K562 (cell line): Measurements from ENCODE around the gene GPER1. TPM values are rescaled to one million over a fixed set of nuclear protein-coding genes. Genes with fewer than 3 reads are reported as not detected.

Source experiments
- ATAC-seq: fragments of 200-7000 bp; cut with Tn5 transposase; 3 replicates; pipeline ENCODE4 v1.9.1; 2020; ENCODE audit warnings: moderate library complexity
- BruUV-seq: library from RNA; stranded (reverse); fragments of 400-500 nt; replicated peaks from 2 replicates; lab custom pipeline; 2021; lab: Mats Ljungman, UMichigan
- CTCF ChIA-PET: fragments of 300-600 bp; formaldehyde crosslinking; extraction: SDS; loops from one replicate; lab custom pipeline; 2021; ENCODE audit warnings: low intra/inter-chr PET ratio; lab: Yijun Ruan, JAX
- POLR2A ChIA-PET: fragments of 300-600, 350-650 bp; sonication (Branson Sonifier 250); formaldehyde crosslinking; extraction: SDS; loops from one replicate; lab custom pipeline; 2021; ENCODE audit warnings: antibody characterized with exemption, inconsistent platforms; lab: Yijun Ruan, JAX
- DNase-seq, 4 experiments: peaks; one replicate each; pipeline versions ENCODE4 v3.0.0 to v3.0.0-alpha.2; 2011 to 2018; ENCODE audit warnings: low spot score in 3 of 4, mixed read lengths in 3 of 4; ENCODE audit errors: extremely low read depth in 1 of 4
- FAIRE-seq: peaks from 2 replicates; lab custom pipeline; 2011; peaks lifted over from hg19 to GRCh38; lab: Jason Lieb, UNC
- H2AFZ ChIP-seq: 2 replicates; pipeline ENCODE4 v1.6.0; 2011; ENCODE audit warnings: low read depth, low read length, control low read depth, inconsistent platforms
- H3K27ac ChIP-seq: fragments of 200-600 bp; 3 replicates; pipeline ENCODE4 v1.8.0; 2011; ENCODE audit warnings: low read depth, mild to moderate bottlenecking, control low read depth, inconsistent platforms, low read length, moderate library complexity, mixed read lengths; ENCODE audit errors: extremely low read depth
- H3K27me3 ChIP-seq, 2 experiments: fragments of 300-600 bp in 1 of 2; 2 replicates in 1 of 2; 3 replicates in 1 of 2; pipeline versions ENCODE4 v1.6.0 to v1.8.0; 2011; ENCODE audit warnings: inconsistent platforms in 2 of 2, low read length in 2 of 2, mild to moderate bottlenecking in 1 of 2, mixed read lengths in 1 of 2, moderate library complexity in 1 of 2; ENCODE audit not compliant: control insufficient read depth in 2 of 2, insufficient read depth in 2 of 2
- H3K36me3 ChIP-seq: fragments of 300-600 bp; 3 replicates; pipeline ENCODE4 v1.8.0; 2011; ENCODE audit warnings: mild to moderate bottlenecking, low read length, inconsistent platforms; ENCODE audit not compliant: control insufficient read depth, insufficient read depth
- H3K4me1 ChIP-seq, 2 experiments: fragments of 200-600 bp in 1 of 2; replicated peaks in 1 of 2; 2 replicates in 1 of 2; 3 replicates in 1 of 2; pipeline versions ENCODE4 v1.5.1 to v1.8.0; 2011; ENCODE audit warnings: inconsistent platforms in 2 of 2, low read length in 2 of 2, mild to moderate bottlenecking in 1 of 2, mixed read lengths in 1 of 2, moderate library complexity in 1 of 2; ENCODE audit not compliant: control insufficient read depth in 2 of 2, insufficient read depth in 2 of 2
- H3K4me2 ChIP-seq: 2 replicates; pipeline ENCODE4 v1.6.1; 2011; ENCODE audit warnings: low read length, control low read depth, inconsistent platforms, mixed read lengths; ENCODE audit not compliant: insufficient read depth
- H3K4me3 ChIP-seq: fragments of 200-600 bp; sonication (generic), shearing (Covaris generic); 2 replicates; pipeline ENCODE4 v1.5.1; 2016; ENCODE audit warnings: control low read depth, inconsistent platforms
- H3K79me2 ChIP-seq: fragments of 200-600 bp; 3 replicates; pipeline ENCODE4 v1.8.0; 2011; ENCODE audit warnings: low read length, inconsistent platforms; ENCODE audit not compliant: control insufficient read depth, insufficient read depth
- H3K9ac ChIP-seq, 2 experiments: 2 replicates each; pipeline versions ENCODE4 v1.6.0 to v1.6.1; 2011; ENCODE audit warnings: low read depth in 2 of 2, low read length in 2 of 2, control low read depth in 1 of 2, inconsistent platforms in 1 of 2, mild to moderate bottlenecking in 1 of 2, mixed read lengths in 1 of 2; ENCODE audit not compliant: insufficient read depth in 1 of 2
- H3K9me1 ChIP-seq: one replicate; pipeline ENCODE4 v1.6.0; 2011; ENCODE audit warnings: inconsistent platforms, mild to moderate bottlenecking, low read length, moderate library complexity; ENCODE audit not compliant: control insufficient read depth, insufficient read depth
- H3K9me3 ChIP-seq: replicated peaks from 2 replicates; pipeline ENCODE4 v1.5.1; 2011; ENCODE audit warnings: low read depth, low read length, inconsistent platforms; ENCODE audit not compliant: control insufficient read depth, insufficient read depth
- H4K20me1 ChIP-seq: replicated peaks from 2 replicates; pipeline ENCODE4 v1.6.1; 2011; ENCODE audit warnings: low read length, inconsistent platforms, mixed read lengths; ENCODE audit not compliant: control insufficient read depth, insufficient read depth
- BACH1 ChIP-seq: fragments of 200-800 bp; sonication (Bioruptor generic); IDR thresholded peaks from 2 replicates; pipeline ENCODE4 v1.6.1; 2016; ENCODE audit warnings: missing genetic modification characterization, missing compliant biosample characterization
- CSDE1 ChIP-seq, 2 experiments: fragments of 450-650 bp; IDR thresholded peaks; 2 replicates each; pipeline ENCODE4 v1.6.1; 2016; ENCODE audit warnings: mild to moderate bottlenecking in 1 of 2
- GATAD2A ChIP-seq: fragments of 450-650 bp; IDR thresholded peaks from 2 replicates; pipeline ENCODE4 v1.6.1; 2017
- GTF2B ChIP-seq: IDR thresholded peaks from 2 replicates; pipeline ENCODE4 v1.6.1; 2011; ENCODE audit not compliant: insufficient read length; ENCODE audit errors: extremely low read depth
- HDAC2 ChIP-seq: fragments of 450-650 bp; IDR thresholded peaks from 2 replicates; pipeline ENCODE4 v1.6.1; 2016; ENCODE audit warnings: mild to moderate bottlenecking
- HMGN3 ChIP-seq: IDR thresholded peaks from 2 replicates; pipeline ENCODE4 v1.6.1; 2011; ENCODE audit warnings: borderline replicate concordance, low read depth, mild to moderate bottlenecking, mixed read lengths, low read length; ENCODE audit not compliant: insufficient read length; ENCODE audit errors: extremely low read depth
- HOXB6 ChIP-seq: fragments of 250-450 bp; sonication (Bioruptor Pico); IDR thresholded peaks from 2 replicates; pipeline ENCODE4 v1.5.1; 2022; ENCODE audit warnings: mild to moderate bottlenecking, borderline replicate concordance
- JUND ChIP-seq, 2 experiments: IDR thresholded peaks; 2 replicates in 1 of 2; 3 replicates in 1 of 2; pipeline ENCODE4 v1.6.1; 2011; ENCODE audit warnings: borderline replicate concordance in 2 of 2, low read depth in 2 of 2, low read length in 2 of 2, improper control_type of control experiment in 1 of 2, missing biosample characterization in 1 of 2, missing genetic modification characterization in 1 of 2, missing genetic modification reagents in 1 of 2
- NR2F6 ChIP-seq: fragments of 450-650 bp; formaldehyde crosslinking; IDR thresholded peaks from 2 replicates; pipeline ENCODE4 v1.4.0; 2020; ENCODE audit warnings: mild to moderate bottlenecking
- RBM15 ChIP-seq: fragments of 200-400 bp; formaldehyde crosslinking; IDR thresholded peaks from 2 replicates; pipeline ENCODE4 v1.6.1; 2018; ENCODE audit warnings: mild to moderate bottlenecking, low read length, moderate library complexity; ENCODE audit not compliant: insufficient read depth
- SIN3B ChIP-seq: fragments of 450-650 bp; IDR thresholded peaks from 2 replicates; pipeline ENCODE4 v1.6.1; 2017; ENCODE audit warnings: low read depth, mild to moderate bottlenecking, moderate library complexity
- THRAP3 ChIP-seq: fragments of 450-650 bp; IDR thresholded peaks from 2 replicates; pipeline ENCODE4 v1.6.1; 2016; ENCODE audit warnings: mild to moderate bottlenecking, inconsistent platforms, borderline replicate concordance
- ZNF696 ChIP-seq: fragments of 250-450 bp; sonication (Bioruptor Pico); conservative IDR thresholded peaks from 2 replicates; pipeline ENCODE4 v1.4.0; 2020; ENCODE audit warnings: mild to moderate bottlenecking, moderate library complexity
- WGBS: fragments of 100-300 bp; shearing (Covaris generic); methylation state at CpG from one replicate; pipeline ENCODE4 v1.1.6; 2016; ENCODE audit warnings: low coverage, mixed read lengths; ENCODE audit not compliant: insufficient coverage; ENCODE audit errors: missing lambda C conversion rate; 5-methylcytosine and 5-hydroxymethylcytosine counted together
- in situ Hi-C: fragments of 300-500 bp; cut with MboI; formaldehyde crosslinking; loops from 4 replicates; pipeline ENCODE4 v1.15.0; 2018; ENCODE audit warnings: inconsistent platforms, mixed read lengths
- intact Hi-C: fragments of 100-400 bp; cut with micrococcal nuclease; formaldehyde crosslinking; loops from 2 replicates; pipeline ENCODE4 v1.14.2; 2022
- polyA plus RNA-seq, 8 experiments: library from polyadenylated mRNA; depleted of rRNA in 4 of 8; stranded (reverse) in 5 of 8; unstranded in 3 of 8; fragments of >200 nt; fragmentation: Nextera tagmentation in 2 of 8; fragmentation: Illumina TruSeq in 1 of 8; extraction: Ambion mirVana in 2 of 8; extraction: Trizol in 1 of 8; gene quantifications; 2 replicates each; pipeline versions ENCODE4 v1.2.1 to v1.2.3, GENCODE V29; 2011 to 2014; ENCODE audit warnings: inconsistent platforms in 1 of 8, missing spikeins in 1 of 8
- total RNA-seq, 7 experiments: library from RNA; depleted of rRNA in 6 of 7; stranded (reverse); fragments of >200 nt in 6 of 7; fragmentation: Illumina TruSeq in 2 of 7; extraction: Trizol in 2 of 7; gene quantifications; 2 replicates each; pipeline versions ENCODE4 v1.2.1 to v1.2.3, GENCODE V29; 2011 to 2021; ENCODE audit warnings: low replicate concordance in 1 of 7

The GPER1 gene
- total and polyA plus RNA-seq, 9 of the 15 experiments (the other 6 are each of a cell fraction or from before 2014, with no cell fraction given) = 0.04 to 0.09 (median 0.08) TPM; not detected in 6

GRCh38 chr7:1121886-1122831 lies 34.2 kb downstream of the GPER1 start:
- Histone ChIP-seq H3K4me3 (no peak overlapping the region), H3K27me3 (no peaks in the 10 kb centered on the region), H3K4me2 (no peak overlapping the region), H2AFZ (no peak overlapping the region), H3K27ac (no peak overlapping the region), H3K79me2 (peaks cover 24% of the 10 kb centered on the region), H3K9me1 (no peaks in the 10 kb centered on the region), H3K36me3 (peaks cover 23% of the 10 kb centered on the region), H3K4me1 (peaks cover 0 to 22% of the 10 kb centered on the region in 2 experiments; a peak in 2 of 5 replicates), H3K9me3 (peaks cover 2% of the 10 kb centered on the region; the same call in 1 of the 2 replicates), H3K9ac (peak overlapping the region in 1 of 2 experiments; percentile 60; a peak in 1 of 4 replicates), H4K20me1 (no peaks in the 10 kb centered on the region)
- ChIA-PET CTCF (no interaction called here), POLR2A (interaction anchor here (0.5 kb wide), 1 partner anchor 11 kb away, joined by 3 read pairs; no protein-coding TSS in a partner anchor)
- intact Hi-C loops (no loop called here), in situ Hi-C loops (no loop called here)
- 86% methylated on average over 27 of the region's 28 CpGs for WGBS
- ATAC-seq = no peak
- DNase-seq = no peak
- FAIRE-seq = no peak
- TF ChIP-seq THRAP3 (no peak), RBM15 (no peak), ZNF696 (CRISPR knock-in tag) (no peak), HDAC2 (no peak), CSDE1 (IDR thresholded peaks at IDR 0.05) (no peak), HMGN3 (no peak), BACH1 (no peak), GTF2B (no peak), NR2F6 (no peak), SIN3B (no peak), JUND (IDR thresholded peaks at IDR 0.05; ENCODE audit: borderline replicate concordance, low read depth, low read length) (no peak), JUND (tag; IDR thresholded peaks at IDR 0.05; ENCODE audit: borderline replicate concordance, low read depth, low read length) (no peak), HOXB6 (CRISPR knock-in tag) (no peak), GATAD2A (no peak)
- no TSS peak for BruUV-seq
